RWPE1 (cell line): Measurements from ENCODE around the gene ARL15.
"Not testable (repeated sequence)": the region's sequence is repeated elsewhere in the genome, so short reads cannot be mapped to it uniquely, and the experiment has no call there.

Source experiments
- CTCF ChIA-PET: fragments of 350-600 bp; sonication (Branson Sonifier 250); formaldehyde crosslinking; extraction: SDS; loops from one replicate; lab custom pipeline; 2021; lab: Yijun Ruan, JAX
- POLR2A ChIA-PET: fragments of 400-600 bp; formaldehyde crosslinking; extraction: SDS; loops from one replicate; lab custom pipeline; 2020; ENCODE audit warnings: antibody characterized with exemption; ENCODE audit not compliant: low non-redundant PET; lab: Yijun Ruan, JAX
- DNase-seq: peaks from one replicate; pipeline ENCODE4 v3.0.0; 2012; ENCODE audit warnings: low spot score
- H3K27ac ChIP-seq: fragments of 450-650 bp; 2 replicates; pipeline ENCODE4 v1.5.1; 2017
- CTCF ChIP-seq: fragments of 450-650 bp; conservative IDR thresholded peaks from 2 replicates; pipeline ENCODE4 v1.5.1; 2017; ENCODE audit warnings: low read depth, mild to moderate bottlenecking

Gene ARL15

GRCh38 chr5:54066433-54066832 lies 243.9 kb downstream of the ARL15 start:
- CTCF ChIA-PET = interaction anchor here (1.4 kb wide), 1 partner anchor 14 kb away, joined by 3 read pairs; no protein-coding TSS in a partner anchor
- TF ChIP-seq CTCF = no peak
- POLR2A ChIA-PET = no interaction called here
- DNase-seq = no peak
- H3K27ac ChIP-seq = no peak overlapping the region

GRCh38 chr5:54063817-54064216 lies 246.6 kb downstream of the ARL15 start:
- H3K27ac ChIP-seq = no peak overlapping the region

GRCh38 chr5:54062958-54063357 lies 247.4 kb downstream of the ARL15 start:
- no peak overlapping the region for H3K27ac ChIP-seq
- DNase-seq = no peak
- no peak for TF ChIP-seq CTCF
- ChIA-PET POLR2A (no interaction called here), CTCF (interaction anchor here (0.6 kb wide), 1 partner anchor 21 kb away, joined by 5 read pairs; no protein-coding TSS in a partner anchor)

More at GRCh38 chr5:54063817-54064216, 246.6 kb downstream of the ARL15 start:
- TF ChIP-seq CTCF = no peak
- ChIA-PET CTCF (interaction anchor here (0.6 to 0.7 kb wide), 4 partner anchors 24 to 489 kb away, joined by 3 to 6 read pairs (median 4); no protein-coding TSS in a partner anchor), POLR2A (no interaction called here)
- no peak for DNase-seq

- DNase-seq, H3K27ac ChIP-seq, POLR2A ChIA-PET: not testable (repeated sequence)
- CTCF ChIA-PET = interaction anchor here (0.6 to 0.7 kb wide), 3 partner anchors 342 to 698 kb away, joined by 3 to 5 read pairs (median 4); no protein-coding TSS in a partner anchor
These were observed 249.5 kb downstream of the ARL15 start for GRCh38 chr5:54060919-54061318.

- ChIA-PET POLR2A (no interaction called here), CTCF (interaction anchor here (0.6 to 0.7 kb wide), 2 partner anchors 25 to 1224 kb away, joined by 3 to 4 read pairs; no protein-coding TSS in a partner anchor)
- H3K27ac ChIP-seq = no peak overlapping the region
- TF ChIP-seq CTCF = no peak
- no peak for DNase-seq
These were observed 260.4 kb downstream of the ARL15 start for GRCh38 chr5:54049963-54050362.

GRCh38 chr5:54049144-54049543 lies 261.2 kb downstream of the ARL15 start:
- POLR2A ChIA-PET = no interaction called here

More at GRCh38 chr5:54049144-54049543, 261.2 kb downstream of the ARL15 start:
- H3K27ac ChIP-seq = no peak overlapping the region
- no peak for DNase-seq
- TF ChIP-seq CTCF = no peak
- CTCF ChIA-PET = no interaction called here
